ENCODE measurements around the gene PTGFRN. TPM values are rescaled to one million over a fixed set of nuclear protein-coding genes. Genes with fewer than 3 reads are reported as not detected.

PTGFRN gene
- total RNA-seq, 1 experiment from 2014 or later, result 60.6 TPM

- ChIA-PET CTCF (no interaction called here), POLR2A (no interaction called here), RAD21 (ENCODE audit: low non-redundant PET in 1 of 2, low total read pairs in 2 of 2, uncharacterized antibody in 2 of 2, unreplicated experiment in 2 of 2) (no interaction called here)
- no peak overlapping the region for H3K9ac ChIP-seq (ENCODE audit: low read length)
- H3K27ac ChIP-seq (ENCODE audit: low read depth, low read length), result no peak overlapping the region
- H3K9me2 ChIP-seq (ENCODE audit: insufficient read depth), result no peaks in the 10 kb centered on the region
- TF ChIP-seq FOSL1 (IDR thresholded peaks at IDR 0.05; ENCODE audit: low read depth), result no peak
- no peak for TF ChIP-seq CTCF (IDR thresholded peaks at IDR 0.05 in 2 of 3, conservative IDR thresholded peaks at IDR 0.05 in 1 of 3; ENCODE audit: borderline replicate concordance in 1 of 3, insufficient read depth in 1 of 3, low read depth in 2 of 3, low read length in 2 of 3)
- no peak for TF ChIP-seq JUND (IDR thresholded peaks at IDR 0.05)
- no peak for TF ChIP-seq EZH2phosphoT487 (IDR thresholded peaks at IDR 0.05; ENCODE audit: borderline replicate concordance)
- no peak for TF ChIP-seq SRF (IDR thresholded peaks at IDR 0.05; ENCODE audit: low read depth)
- no peak for TF ChIP-seq CBX3 (IDR thresholded peaks at IDR 0.05; ENCODE audit: low read depth)
- TF ChIP-seq YY1 (IDR thresholded peaks at IDR 0.05; ENCODE audit: extremely low read depth, insufficient replicate concordance, low read depth, low read length), result no peak
- no peak for TF ChIP-seq EGR1 (IDR thresholded peaks at IDR 0.05; ENCODE audit: low read depth)
- no peak for TF ChIP-seq MAX (IDR thresholded peaks at IDR 0.05)
- TF ChIP-seq RAD21 (IDR thresholded peaks at IDR 0.05; ENCODE audit: low read depth), result no peak
- TF ChIP-seq ZNF274 (IDR thresholded peaks at IDR 0.05; ENCODE audit: low read depth, low read length), result no peak
- TF ChIP-seq TCF7L2 (IDR thresholded peaks at IDR 0.05; ENCODE audit: borderline replicate concordance, extremely low read depth, insufficient read depth, insufficient read length), result no peak
- no peak for TF ChIP-seq ELF1 (IDR thresholded peaks at IDR 0.05; ENCODE audit: borderline replicate concordance, low read depth)
- no peak for TF ChIP-seq POLR2A (IDR thresholded peaks at IDR 0.05; ENCODE audit: borderline replicate concordance, extremely low read depth, insufficient read depth, insufficient read length)
- TF ChIP-seq POLR2AphosphoS5 (IDR thresholded peaks at IDR 0.05; ENCODE audit: low read depth, low read length), result no peak
- TF ChIP-seq REST (IDR thresholded peaks at IDR 0.05; ENCODE audit: low read depth), result no peak
- no peak for TF ChIP-seq CEBPB (IDR thresholded peaks at IDR 0.05; ENCODE audit: low read depth)
- TF ChIP-seq ZFX (IDR thresholded peaks at IDR 0.05), result no peak
- TF ChIP-seq ATF3 (IDR thresholded peaks at IDR 0.05), result no peak
- no TSS peak for BruUV-seq (replicated peaks)
- intact Hi-C loops (cut with micrococcal nuclease), result no loop called here
- DNase-seq (ENCODE audit: low read depth, low spot score) (no peak), ATAC-seq (no peak)
- H3K79me2 ChIP-seq (ENCODE audit: insufficient read depth, low read length), result no peaks in the 10 kb centered on the region
- H3K9me3 ChIP-seq (ENCODE audit: control insufficient read depth in 1 of 2, insufficient read depth in 1 of 2, low read depth in 1 of 2, low read length in 2 of 2), result no peaks in the 10 kb centered on the region
- no peak overlapping the region for H2AFZ ChIP-seq (ENCODE audit: low read depth, low read length, poor library complexity, severe bottlenecking)
- no peaks in the 10 kb centered on the region for H3K36me3 ChIP-seq (ENCODE audit: control insufficient read depth in 1 of 2, insufficient read depth in 2 of 2, low read length in 2 of 2)
- H4K20me1 ChIP-seq (ENCODE audit: insufficient read depth), result no peaks in the 10 kb centered on the region
- H3K4me1 ChIP-seq (ENCODE audit: control insufficient read depth in 1 of 2, insufficient read depth in 2 of 2, low read length in 2 of 2), result no peaks in the 10 kb centered on the region
- H3K4me3 ChIP-seq (replicated peaks in 1 of 2; ENCODE audit: low read depth in 1 of 2, low read length in 2 of 2), result no peak overlapping the region
- no peak overlapping the region for H3K4me2 ChIP-seq (ENCODE audit: low read length)
- H3K27me3 ChIP-seq (ENCODE audit: insufficient read depth, low read length), result no peaks in the 10 kb centered on the region
These were observed 123.2 kb downstream of the PTGFRN start for GRCh38 chr1:117032681-117033539.

Measured in HCT116 (cell line).